CD4-positive, alpha-beta T cell treated with Interferon alpha-2 for 1 hour (primary cell): Measurements from ENCODE around the gene FER1L5.
"Not testable (repeated sequence)": the region's sequence is repeated elsewhere in the genome, so short reads cannot be mapped to it uniquely, and the experiment has no call there.

Experiments
- DNase-seq, 2 donors: peaks; one replicate each; pipeline ENCODE4 v3.0.0-alpha.2; 2020 to 2022

The FER1L5 gene

GRCh38 chr2:96637385-96638143, 5.0 kb upstream of the FER1L5 start:
- peak; percentile 86 to 88 for DNase-seq

DNA sequence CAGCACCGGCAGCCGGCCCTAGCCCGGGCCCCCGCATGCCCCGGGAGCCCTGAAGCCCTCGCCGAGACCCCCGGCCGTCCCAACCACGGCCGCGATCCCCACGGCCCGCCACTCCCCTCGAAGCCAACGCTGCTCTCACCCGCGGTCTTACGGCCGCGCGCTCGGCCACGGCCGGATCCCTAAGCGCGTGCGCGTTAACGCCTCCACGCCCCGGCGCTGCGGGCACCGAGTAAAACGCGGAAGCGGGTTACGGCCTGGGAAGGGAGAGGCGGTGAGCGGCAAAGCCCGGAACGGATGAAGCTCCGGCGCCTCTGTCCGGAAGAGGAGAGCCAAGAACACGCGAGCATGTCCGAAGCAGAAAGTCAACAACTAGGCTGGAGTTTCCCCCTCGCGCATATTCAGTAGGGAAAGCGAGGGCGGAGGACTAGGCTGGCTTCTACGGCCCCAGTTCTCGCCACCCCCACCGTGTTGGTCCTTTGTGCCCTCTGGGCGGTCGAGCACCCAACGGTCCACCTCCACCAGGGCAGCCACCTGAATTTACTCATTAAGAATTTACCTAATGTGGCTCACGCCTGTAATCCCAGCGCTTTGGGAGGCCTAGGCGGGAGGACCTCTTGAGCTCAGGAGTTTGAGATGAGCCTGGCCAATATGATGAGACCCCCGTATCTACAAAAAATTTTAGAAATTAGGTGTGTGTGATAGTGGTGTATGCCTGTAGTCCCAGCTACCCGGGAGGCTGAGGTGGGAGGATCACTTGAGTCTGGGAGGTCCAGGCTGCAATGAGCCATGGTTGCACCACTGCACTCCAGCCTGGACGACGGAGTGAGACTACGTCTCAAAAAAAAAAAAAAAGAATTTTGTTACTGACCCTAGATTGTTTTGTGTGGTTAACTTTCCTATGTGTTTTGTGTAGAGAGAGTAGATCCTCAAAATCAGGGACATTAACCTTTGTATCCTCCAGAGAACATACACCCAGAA, 4.1 kb upstream of the FER1L5 start, which contains the start of gene KANSL3:
Gene KANSL3 (minus strand): TSS at position 169 of the 978 bp plus-strand sequence. CDS start 1,177 bp downstream, outside the sequence.
- peak; percentile 87 to 94 for DNase-seq

DNA sequence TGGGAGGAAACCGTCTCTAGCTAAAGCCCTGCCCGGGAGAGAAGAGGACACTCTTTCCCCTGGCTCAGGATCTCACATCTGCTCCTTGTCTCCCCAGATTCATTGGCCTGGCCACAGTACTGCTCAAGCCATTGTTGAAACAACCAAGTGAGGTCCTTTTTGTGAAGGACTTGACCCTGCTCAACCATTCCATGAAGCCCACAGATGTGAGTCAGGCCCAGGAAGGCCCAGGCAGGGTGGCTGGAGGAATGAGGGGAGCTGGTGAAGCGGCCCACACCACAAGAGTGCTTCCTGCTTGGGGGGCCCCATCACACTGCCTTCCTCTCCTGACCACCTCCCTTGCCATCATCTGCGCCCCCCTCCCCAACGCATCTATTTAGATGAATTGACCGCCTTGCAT, 5.1 kb downstream of the FER1L5 start:
- DNase-seq: no peak

DNA sequence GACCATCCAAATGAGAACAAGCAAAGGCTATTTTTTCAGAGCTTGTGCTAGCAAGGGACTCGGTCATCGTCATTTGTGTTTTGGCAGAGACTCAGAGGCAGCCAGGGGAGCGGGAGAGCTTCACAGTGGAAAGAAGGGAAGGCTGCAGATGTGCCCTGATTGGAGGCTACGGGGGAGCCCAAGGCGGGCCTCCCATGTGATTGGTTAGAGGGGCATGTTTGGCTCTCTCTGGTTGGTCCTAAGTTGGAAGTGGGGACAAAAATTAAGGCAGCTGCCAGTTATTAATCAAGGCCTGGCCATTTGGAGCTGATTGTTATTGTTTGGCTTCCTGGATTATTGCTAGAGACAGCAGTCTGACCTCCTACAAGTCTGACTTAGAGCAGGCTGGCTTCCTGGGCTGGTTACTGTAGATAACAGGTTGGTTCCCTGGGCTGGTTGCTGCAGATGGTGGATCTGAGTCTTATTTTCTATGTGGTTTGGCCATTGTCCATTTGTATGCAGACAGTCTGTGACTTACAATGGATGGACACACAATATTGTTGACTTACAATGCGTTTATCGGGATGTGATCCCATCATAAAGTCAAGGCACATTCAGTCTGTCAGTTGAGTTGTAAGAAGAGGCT, 5.9 kb downstream of the FER1L5 start:
- no peak for DNase-seq

DNA sequence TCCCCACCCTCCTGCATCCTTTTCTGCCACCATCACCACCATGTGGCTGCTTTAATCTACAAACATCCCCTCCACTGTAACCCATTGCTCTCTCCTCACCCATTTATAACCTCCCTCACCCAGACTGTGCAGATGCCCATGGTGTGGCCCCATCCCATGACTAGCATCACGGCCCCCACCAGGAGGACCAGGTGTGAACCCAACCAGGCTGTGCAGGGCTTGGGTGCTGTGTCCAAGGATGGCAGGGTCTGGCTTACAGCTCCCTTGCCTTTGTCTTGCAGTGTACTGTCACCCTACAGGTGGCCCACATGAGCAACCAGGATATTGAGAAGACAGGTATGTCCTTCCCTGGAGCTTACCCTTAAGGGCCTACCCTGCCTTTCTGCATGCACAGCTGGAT, 6.8 kb downstream of the FER1L5 start:
- DNase-seq: no peak

DNA sequence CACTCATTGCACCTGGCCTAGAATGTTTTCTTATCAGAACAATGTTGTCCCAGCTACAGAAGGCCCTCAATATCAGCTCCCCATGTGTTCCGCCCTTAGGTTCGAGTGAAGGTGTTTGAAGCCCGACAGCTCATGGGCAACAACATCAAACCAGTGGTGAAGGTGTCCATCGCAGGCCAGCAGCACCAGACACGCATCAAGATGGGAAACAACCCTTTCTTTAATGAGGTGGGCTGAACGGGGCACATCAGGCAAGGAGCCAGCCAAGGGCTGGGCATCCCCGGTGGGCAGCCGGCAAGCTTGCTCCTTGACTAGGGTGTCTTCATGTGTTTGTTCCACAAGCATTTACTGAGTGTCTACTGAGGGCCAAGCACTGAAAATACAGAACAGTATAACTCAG, 9.2 kb downstream of the FER1L5 start:
- no peak for DNase-seq

DNA sequence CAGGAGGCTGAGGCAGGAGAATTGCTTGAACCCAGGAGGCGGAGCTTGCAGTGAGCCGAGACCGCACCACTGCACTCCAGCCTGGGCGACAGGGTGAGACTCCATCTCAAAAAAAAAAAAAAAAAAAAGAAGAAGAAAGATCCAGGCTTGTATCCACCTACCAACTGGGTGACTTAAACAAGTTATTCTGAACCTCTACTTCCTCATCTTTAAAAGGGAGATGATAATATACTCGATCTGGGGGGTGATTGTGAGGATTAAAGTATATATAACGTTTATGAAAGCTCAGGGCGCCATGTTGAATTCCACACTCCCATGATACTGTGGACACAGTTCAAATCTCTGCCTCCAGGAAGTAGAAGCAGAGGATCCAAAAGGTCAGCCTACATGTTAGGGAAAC, 12.2 kb downstream of the FER1L5 start:
- not testable (repeated sequence) for DNase-seq

DNA sequence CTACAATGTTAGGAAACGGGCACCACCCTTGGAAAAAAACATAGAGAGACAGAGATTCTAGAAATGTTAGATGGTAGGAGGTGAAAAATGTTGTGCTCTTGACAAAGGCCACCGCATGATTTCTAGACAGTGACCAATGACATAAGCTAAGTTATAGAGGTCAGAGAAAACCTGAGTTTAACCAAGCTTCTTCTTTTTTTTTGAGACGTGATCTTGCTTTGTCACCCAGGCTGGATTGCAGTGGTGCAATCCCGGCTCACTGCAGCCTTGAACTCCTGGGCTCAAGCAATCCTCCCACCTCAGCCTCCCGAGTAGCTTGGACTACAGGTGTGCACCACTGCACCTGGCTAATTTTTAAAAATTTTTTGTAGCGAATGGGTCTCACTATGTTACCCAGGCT, 13.0 kb downstream of the FER1L5 start:
- no peak for DNase-seq

DNA sequence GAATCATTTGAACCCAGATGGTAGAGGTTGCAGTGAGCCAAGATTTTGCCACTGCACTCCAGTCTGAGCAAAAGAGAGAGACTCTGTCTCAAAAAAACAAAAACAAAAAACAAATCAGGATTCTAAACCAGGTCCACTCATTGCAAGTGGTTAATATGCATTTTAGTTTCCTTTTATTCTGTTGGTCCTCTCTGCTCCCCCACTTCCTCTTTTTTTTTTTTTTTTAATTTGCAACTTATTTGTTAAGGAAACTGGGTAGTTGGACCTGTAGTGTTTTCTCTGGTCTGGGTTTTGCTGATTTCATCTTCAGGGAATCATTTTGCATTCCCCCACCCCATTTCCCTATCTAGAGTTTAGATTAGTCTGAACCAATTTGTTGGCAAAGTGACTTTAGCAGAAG, 14.0 kb downstream of the FER1L5 start:
- DNase-seq: no peak

DNA sequence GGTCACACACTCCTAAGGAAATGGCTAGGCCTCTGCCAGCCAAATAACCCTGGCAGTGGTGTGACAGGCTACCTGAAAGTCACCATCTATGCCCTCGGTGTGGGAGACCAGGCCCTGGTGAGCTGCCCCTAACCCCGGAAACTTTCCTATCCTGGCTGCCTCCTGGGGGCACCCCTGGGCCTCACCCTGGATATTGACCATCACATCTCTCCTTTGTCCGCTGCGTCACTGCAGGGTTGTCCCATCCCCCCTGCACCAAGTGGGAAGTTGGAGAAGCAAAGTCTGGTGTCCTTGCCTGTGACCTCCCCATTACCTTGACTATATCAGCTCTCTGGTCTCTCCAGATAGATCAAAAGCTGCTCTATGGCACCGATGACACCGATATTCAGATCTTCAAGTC, 18.8 kb downstream of the FER1L5 start:
- DNase-seq: no peak

DNA sequence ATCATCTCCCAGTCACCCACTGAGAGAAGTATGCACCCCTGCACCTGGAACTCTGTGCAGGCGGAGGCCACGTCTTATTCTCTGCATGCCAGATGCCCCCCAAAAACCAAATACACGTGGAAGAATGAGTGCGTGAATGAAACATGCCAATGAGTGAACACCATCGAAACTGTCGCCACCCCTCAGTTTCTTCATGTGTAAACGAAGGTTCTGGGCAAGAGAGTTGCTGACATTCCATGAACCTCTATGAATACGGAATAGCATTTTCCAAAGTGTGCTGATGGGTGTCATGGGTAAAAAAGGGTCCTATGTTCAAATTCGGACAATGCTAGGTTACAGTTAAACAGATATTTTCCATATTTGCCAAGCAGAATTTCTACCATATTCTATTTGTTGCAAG, 19.8 kb downstream of the FER1L5 start:
- no peak for DNase-seq

- DNase-seq: no peak
Measured at GRCh38 chr2:96663177-96663576, 20.6 kb downstream of the FER1L5 start.

- no peak for DNase-seq
Measured at GRCh38 chr2:96663829-96664228, 21.3 kb downstream of the FER1L5 start.

GRCh38 chr2:96664366-96664925, 21.9 kb downstream of the FER1L5 start:
- no peak for DNase-seq

GRCh38 chr2:96665083-96665569, 22.6 kb downstream of the FER1L5 start:
- peak; percentile 3 to 37 for DNase-seq

- not testable (repeated sequence) for DNase-seq
Measured at GRCh38 chr2:96665717-96666116, 23.2 kb downstream of the FER1L5 start.

DNA sequence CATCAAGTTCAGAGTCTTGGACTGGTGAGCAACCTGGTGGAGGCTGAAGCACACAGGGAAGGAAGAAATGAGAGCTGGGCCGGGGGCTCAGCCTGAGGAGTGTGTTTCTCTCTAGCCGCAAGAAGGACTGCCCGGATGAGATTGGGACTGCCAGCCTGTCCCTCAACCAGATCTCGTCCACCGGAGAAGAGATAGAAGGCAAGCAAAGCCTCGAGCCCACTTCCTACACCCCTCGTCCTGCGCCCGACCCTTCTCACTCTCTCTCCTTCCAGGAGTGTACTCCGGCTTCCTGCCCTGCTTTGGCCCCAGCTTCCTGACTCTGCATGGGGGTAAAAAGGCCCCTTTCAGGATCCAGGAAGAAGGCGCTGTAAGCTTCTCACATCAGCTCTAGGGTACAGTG, 26.2 kb downstream of the FER1L5 start:
- DNase-seq: no peak

DNA sequence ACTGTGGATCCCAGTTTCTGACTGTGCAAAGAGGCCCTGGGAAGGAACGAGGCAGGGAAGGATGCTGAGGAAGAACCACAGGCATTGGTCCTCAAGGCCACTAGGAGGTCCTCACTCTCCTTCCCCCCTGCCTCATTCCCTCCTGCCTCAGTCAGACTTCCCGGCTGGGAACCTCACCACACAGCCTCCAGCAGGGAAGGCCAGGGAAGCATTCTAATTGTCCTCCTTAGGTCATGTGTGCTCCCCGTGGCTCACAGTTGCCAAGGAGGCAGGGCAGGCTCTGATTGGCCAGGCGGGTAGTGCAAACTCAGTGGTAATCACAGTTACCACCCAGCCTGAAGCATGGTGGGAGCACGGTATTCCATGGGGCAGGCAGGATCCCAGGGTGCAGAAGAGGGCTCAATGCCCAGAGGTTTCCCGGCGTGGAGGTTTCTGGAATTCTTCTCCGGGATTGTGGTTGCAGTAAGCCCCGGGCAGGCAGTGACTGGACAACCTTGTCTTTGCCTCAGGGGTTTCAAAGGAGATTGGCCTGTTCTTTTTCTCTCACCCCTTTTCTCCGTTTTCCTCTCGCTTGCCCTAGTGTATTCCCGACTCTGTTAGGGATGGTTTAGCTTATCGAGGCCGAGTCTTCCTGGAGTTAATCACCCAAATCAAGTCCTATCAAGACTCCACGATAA, 27.1 kb downstream of the FER1L5 start:
- DNase-seq: no peak

- DNase-seq: no peak
Measured at GRCh38 chr2:96679848-96680247, 37.3 kb downstream of the FER1L5 start.

DNA sequence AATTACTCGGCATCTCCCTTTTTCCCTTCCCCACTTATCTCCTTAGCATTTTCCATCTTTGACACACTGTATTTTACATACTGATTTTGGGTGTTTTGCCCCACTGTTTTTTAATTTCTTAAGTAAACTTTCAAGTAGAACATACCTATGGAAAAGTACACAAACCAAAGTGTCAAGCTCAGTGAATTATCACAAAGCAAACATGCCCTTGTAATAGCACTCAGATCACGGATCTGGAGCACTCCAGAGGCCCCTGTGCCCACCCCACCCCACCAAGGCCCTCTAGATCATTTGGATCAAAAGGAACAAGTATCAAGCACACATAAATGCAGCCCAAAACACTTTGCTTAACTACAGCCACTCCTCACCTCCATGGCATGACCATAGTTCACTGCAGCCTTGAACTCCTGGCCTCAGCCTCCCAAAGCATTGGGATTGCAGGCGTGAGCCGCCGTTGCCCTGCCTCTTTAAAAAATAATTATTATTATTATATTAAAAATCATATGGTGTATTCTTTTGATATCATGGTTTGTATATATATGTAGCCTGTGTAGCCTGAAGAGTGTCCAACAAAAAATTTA, 38.1 kb downstream of the FER1L5 start:
- no peak for DNase-seq

DNA sequence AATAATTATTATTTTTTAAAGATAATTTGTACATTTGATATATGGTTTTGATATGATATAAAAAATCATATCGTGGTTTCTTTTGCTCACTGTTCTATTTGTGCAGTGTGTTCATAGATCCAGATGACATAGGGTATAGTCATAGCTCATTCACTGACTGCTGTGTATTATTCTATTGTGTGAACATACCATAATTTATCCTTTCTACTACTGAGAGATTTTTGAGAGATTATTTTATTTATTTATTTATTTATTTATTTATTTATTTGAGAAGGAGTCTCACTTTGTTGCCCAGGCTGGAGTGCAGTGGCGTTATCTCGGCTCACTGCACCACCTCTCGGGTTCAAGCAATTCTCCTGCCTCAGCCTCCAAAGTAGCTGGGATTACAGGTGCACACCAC, 39.0 kb downstream of the FER1L5 start:
- no peak for DNase-seq

- DNase-seq: no peak
Measured at GRCh38 chr2:96683307-96683706, 40.7 kb downstream of the FER1L5 start.
